Embryonic facial prominence (tissue), 1 donor: ENCODE results near the gene AMMECR1.
"Not testable (repeated sequence)": the region's sequence is repeated elsewhere in the genome, so short reads cannot be mapped to it uniquely, and the experiment has no call there.

Source experiments
- DNase-seq: peaks from one replicate; pipeline ENCODE4 v3.0.0-alpha.2; 2016; ENCODE audit errors: extremely low spot score

The AMMECR1 gene

DNA sequence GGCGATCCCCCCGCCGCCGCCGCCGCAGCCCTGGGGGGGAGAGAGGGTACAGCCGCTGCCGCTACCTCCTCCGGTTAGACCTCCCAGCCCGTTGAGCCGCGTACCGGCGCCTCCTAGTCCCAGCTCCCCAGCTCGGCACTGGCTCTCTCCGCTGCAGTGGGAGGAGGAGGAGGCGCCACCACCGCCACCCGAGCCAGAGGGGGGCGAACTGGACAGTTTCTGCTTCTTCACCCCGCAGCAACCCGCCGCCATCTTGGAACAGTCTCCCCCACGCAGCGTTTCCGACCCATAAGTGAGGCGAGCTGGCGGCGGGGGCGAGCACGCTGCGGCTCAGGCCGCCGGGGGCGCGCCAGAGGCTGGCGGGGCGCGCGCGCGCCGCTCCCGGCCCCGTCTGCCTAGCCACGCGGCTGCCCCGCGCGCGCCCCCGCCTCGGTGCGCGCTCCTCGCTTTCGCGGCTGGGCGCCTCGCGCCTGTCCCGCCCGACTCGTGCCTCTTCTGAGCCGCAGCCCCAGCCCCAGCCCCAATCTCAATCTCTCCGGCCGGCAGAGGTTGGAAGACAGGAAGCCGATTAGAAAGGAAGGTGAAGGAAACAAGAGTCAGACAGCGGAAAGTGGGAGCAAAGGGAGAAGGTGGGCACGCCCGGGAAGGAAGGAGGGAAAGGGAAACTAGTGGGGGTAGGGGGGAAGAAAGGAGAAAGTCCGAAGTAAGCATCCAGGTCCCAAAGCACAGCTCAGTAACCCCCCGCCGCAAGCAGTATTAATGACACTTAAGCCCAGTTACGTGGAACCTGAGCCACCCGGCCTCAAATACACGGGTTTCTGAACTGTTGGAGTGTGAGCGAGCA, at the start of gene AMMECR1:
Gene AMMECR1 (minus strand): TSS at position 266 of the 844 bp plus-strand sequence. CDS start 14 bp downstream, at position 252.
- DNase-seq = peak; percentile 38

DNA sequence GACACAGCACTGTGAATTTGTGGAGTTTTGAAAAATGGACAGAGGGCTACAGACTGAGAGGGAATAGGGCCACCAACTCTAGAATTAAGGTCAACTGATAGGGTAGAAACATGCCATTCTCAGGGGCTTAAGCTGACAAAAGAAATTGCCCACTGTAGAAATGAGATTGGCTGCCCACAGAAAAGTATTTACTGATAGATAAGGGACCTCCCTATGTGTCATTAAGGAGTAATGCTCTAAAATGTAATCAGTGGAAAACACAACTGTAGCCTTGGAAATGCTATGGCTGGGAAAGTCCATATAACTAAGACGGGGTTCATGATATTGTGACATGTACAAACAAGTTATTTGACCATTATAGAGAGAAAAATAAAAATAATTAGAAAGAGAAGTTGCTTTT, 45.4 kb upstream of the AMMECR1 start:
- no peak for DNase-seq

DNA sequence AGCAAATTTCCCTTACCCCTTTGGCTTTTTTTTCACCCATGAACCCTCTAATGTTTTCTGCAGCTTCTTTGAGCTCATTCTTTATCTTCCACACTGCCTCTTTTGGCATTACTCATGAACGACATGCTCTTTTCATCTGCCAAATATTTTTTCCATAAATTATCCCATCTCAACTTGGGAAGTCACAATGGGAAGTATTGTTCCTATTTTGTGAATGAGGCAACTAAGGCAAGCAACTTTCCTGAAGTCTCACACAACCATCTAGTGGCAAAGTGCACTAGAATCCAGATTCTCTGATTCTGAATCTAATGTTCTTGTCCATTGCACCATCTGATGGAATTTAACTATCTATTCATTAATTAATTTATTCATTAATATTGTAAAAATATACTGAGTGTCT, 41.4 kb upstream of the AMMECR1 start:
- DNase-seq = no peak

DNA sequence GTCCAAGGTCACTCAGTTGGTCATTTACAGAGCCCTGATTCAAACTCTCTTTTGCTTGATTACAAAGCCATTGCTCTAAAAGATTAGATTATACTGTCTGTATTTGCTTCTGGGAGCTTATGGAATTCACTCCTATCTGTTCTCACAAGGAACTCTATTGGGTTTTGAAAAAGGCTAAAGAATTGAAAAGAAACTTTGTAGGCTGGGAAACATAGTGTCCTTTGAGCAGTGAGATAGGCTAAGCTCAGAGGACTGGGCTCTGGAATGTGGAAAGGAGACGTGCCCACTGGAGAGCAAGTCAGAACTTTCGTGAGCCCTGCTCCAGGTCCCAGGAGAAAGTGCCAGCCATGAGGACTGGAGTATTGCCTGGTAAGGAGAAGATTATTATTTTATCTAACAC, 40.7 kb upstream of the AMMECR1 start, which contains the start of gene RTL9:
Gene RTL9 (plus strand): TSS at position 301 of the 400 bp plus-strand sequence. CDS start 91,770 bp downstream, outside the sequence.
- no peak for DNase-seq

DNA sequence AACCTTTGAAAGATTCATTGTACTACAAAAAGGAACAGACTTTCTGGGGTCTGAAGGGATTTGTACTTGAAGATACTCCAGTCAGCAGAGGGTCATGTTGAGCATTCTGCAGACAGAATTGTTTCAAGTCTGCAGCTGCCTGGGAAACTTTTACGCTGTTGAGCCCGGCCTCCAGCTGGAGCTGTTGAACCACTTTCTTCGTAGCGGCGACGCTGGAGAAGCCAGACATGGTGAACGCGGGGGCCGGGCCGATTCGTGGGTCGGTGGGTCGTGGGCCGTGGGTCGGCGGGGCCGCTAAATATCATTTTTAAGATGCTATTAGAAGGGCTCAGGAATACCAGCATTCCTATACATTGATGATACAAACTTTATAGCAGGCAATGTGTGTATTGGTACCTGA, 28.8 kb upstream of the AMMECR1 start:
- DNase-seq = no peak

DNA sequence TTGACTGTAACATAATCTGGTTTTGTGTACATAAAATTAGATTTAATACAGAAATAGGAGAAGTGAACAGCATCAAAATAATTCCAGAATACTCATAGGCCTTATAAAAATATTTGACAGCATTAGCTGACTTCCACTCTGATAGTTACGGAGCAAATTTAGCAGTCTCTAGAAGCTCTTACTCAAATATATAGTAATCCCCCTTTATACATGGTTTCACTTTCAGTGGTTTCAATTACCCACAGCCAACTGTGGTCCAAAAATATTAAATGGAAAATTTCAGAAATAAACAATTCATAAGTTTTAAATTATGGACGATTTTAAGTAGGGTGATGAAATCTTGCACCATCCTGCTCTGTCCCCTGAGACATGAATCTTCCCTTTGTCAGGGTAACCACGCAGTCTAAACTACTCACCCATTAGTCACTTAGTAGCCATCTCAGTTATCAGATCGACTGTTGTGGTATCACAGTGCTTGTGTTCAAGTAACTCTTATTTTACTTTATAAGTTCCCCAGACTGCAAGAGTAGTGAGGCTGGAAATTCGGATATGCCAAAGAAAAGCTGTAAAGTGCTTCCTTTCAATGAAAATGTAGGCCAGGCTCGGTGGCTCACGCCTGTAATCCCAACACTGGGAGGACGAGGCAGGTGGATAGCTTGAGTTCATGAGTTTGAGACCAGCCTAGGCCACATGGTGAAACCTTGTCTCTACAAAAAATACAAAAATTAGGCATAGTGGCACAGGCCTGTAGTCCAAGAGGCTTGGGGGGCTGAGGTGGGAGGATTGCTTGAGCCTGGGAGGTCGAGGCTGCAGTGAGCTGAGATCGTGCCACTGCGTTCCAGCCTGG, 23.5 kb upstream of the AMMECR1 start:
- DNase-seq = no peak

DNA sequence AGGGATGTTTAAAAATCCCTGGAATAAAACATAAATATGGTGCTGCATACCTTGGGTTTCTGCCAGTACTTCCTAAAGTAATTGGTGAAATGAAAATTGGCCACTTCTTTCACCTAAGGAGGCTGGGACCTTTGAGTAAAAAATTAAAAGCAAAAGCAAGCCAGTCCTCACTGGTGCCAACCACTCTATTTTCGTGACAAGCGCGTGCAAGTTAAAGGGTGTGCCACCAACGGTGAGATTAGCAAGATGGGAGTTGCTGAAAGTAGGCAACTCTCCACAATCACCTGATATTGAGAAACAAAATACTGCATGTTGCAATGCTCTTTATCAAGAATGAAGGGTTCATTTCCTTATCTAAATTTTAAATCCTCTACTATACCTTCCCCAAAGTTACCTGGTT, 21.1 kb upstream of the AMMECR1 start:
- no peak for DNase-seq

DNA sequence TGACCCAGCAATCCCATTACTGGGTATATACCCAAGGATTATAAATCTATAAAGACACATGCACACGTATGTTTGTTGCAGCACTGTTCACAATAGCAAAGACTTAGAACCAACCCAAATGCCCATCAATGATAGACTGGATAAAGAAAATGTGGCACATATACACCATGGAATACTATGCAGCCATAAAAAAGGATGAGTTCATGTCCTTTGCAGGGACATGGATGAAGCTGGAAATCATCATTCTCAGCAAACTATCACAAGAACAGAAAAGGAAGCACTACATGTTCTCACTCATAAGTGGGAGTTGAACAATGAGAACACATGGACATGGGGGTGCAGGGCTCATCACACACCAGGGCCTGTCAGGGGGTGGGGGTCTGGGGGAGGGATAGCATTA, 15.6 kb upstream of the AMMECR1 start:
- not testable (repeated sequence) for DNase-seq

DNA sequence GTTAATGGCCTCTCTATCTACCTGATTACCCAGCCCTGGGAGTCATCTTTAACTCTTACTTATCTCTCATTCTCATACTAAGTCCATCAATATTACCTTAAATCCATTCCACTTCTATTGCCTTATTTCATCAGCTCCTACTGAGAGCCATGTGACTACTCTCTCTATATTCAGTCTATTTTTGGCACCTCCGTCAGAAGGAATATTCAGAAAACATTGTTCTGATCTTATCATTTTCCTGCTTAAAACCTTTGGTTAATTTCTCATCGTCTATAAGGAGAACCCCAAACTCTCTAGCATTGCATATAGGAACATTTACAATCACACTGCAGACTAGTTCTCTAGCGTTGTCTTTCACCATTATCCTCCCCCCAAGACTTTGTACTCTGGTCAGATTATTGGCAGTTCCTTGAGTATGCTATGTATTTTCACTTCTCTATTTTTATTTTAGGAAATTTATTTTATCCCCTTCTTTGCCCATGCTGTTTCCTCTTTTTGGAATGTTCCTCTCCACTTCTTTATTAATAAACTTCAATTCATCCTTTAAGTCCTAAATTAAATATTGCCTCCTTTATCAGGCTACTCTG, 13.7 kb upstream of the AMMECR1 start:
- no peak for DNase-seq

DNA sequence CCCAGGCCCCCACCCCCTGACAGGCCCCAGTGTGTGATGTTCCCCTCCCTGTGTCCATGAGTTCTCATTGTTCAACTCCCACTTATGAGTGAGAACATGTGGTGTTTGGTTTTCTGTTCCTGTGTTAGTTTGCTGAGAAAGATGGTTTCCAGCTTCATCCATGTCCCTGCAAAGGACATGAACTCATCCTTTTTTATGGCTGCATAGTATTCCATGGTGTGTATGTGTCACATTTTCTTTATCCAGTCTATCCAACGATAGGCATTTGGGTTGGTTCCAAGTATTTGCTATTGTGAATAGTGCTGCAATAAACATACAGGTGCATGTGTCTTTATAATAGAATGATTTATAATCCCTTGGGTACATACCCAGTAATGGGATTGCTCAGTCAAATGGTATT, 10.7 kb upstream of the AMMECR1 start:
- not testable (repeated sequence) for DNase-seq

DNA sequence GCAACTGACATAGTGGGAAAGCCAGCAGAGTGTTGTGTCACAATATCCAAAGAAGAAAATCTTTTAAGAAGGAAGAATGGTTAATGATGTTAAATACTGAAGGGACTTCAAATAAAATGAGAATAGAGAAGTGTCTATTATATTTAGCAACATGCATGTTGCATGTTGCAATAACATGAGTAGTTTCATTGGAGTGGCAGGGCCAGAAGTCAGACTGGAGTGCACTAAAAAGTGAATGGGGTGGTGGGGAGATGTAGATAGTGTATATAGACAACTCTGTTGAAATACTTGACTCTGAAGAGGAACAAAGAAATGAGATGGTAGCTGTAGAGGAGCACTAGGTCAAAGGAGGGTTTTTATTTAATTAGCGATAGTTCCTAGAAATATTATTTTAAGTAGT, 9.5 kb upstream of the AMMECR1 start:
- no peak for DNase-seq

DNA sequence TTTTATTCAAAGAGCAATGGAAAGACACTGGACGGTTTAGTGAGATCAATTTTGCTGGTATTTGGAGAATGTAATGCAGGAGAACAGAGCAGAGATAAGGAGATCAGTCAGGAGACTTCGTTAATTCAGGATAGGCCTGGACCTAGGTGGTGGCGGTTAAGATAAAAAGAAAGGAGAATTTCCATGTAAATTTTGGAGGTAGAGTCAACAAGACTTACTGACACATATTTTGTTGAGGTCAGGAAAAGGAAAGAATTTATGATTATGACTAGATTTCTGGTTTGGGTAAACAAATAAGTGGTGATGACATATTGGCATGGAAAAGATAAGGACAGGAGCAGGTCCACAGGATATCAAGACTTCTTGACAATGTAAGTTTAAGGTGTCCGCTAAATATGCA, 8.8 kb upstream of the AMMECR1 start:
- no peak for DNase-seq

DNA sequence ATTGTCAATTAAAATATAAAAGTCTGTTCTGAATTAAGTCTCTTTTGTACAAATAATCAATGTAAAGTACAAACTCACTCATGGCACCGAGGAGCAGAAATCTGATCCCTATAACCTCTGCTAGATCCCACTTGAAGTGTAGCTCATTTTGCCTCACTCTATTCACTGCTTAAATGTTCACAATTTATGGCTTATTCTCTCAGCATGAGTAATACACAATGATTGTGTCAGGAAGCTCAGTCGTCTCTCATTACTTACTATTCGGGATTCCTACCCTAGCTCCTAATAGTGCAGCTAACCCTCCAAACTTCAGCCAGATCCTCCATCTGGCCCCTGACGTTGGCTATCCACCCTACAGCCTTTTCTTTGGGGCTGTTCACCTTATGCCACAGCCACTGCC, 4.7 kb upstream of the AMMECR1 start:
- DNase-seq = no peak

DNA sequence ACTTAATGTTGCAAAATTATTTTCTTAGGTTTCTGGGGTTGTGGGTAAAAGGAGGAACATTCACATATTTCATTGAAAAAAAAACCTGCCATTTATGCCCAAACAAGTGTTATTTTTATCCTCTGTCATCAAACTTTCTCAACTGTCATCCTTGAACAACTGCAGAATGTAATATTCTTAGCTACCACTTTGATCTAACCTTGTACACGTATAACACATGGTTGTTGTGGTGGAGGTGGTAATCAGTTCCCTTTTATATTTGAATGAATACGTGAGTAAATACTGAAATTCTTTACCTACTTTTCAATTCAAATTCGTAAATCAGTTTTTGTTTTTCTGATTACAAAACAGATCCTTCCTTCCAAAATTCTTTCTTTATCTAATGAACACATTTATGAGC, 3.8 kb upstream of the AMMECR1 start:
- DNase-seq = no peak

DNA sequence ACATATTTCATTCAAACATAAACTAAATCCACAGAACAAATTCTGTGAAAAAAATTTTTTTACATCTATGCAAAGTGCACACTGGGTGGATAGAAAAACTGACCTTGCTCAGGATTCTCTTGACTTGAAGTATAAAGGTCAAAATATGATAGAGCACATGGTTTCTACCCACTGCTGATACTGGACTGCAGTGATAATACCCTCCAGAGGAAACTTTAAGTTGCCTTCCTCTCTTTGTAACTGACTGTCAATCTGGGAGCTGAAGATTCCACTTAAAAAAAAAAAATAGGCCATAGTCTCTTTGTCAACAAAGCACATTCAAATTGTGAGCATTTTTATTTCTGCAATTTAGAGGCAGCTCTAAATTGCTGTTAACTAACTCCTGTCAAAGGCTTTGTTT, 3.2 kb upstream of the AMMECR1 start:
- DNase-seq = no peak

DNA sequence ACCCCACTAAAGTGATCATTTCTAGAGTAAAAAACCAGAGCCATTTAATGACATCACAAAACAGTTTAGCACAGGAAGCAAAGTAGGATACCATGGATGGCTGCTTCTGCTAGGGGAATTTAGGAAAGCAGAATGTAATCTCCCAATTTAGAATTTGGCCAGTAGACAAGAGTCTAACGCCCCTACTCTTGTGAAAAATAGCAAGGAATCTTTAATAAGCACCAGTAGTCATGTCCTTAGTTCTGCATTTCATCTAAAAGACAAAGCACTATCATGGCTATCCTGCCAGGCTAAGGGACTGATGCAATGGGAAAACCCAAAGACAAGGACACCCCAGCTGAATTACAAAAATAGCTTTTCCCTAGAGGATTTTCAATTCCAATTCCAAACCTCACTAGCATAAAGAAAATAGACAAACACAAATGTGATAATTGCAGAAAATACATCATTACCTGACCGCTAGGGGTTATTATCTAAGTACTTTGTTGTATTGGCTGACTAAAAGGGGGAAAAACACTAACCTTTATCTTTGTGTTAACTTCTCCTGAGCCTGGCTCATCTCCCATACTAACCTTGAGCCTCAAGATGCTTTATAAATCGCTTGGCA, 2.6 kb upstream of the AMMECR1 start:
- no peak for DNase-seq

DNA sequence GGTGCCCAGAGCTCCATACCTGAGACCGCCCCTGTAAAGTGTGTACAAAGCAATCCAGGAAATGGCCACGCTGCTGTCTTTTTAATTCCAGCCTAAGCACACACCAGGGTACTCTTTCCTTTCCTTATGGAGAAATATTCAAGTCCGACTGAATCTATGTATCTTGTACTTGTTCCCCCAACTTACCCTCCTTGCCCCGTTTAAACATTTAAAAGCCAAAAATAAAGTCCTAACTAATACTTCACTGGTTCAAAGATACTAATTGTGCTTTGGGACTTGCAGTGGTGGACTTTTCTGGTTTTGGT, 731 bp upstream of the AMMECR1 start:
- no peak for DNase-seq

DNA sequence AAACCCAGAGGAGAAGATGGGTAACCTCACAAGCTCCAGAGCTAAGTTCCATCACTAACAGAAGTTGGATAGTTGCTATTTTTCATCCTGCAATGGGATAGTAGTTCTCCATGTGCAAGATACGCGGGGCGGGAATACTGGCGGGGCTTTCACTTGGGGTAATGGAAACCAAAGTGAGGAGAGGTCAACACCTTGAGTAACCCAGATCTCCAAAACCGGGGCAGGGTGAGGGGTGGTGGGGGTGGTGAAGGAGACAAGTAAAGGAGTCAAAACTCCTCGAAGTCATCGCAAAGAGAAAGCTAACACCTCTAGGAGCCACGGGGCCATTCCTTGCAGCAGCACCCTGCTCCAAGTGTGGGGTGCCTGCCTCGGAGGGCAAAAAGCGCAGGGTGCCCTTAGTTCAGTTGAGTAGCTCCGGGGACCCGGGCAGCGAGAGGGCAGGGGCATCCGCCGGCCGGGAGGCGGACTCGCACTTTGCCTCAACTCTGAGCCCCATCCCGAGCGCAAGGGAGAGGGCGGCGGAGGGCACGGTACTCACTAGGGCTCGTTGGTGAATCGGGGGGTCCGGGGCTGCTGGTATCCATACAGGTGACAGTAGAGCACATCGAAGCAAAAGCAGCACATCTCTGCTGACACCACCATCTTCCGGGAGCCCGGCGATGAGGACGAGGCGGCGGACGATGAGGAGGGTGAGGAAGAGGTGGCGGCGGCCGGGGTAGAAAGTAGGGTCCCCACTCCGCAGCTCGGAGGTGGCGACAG, 645 bp downstream of the AMMECR1 start:
- no peak for DNase-seq

DNA sequence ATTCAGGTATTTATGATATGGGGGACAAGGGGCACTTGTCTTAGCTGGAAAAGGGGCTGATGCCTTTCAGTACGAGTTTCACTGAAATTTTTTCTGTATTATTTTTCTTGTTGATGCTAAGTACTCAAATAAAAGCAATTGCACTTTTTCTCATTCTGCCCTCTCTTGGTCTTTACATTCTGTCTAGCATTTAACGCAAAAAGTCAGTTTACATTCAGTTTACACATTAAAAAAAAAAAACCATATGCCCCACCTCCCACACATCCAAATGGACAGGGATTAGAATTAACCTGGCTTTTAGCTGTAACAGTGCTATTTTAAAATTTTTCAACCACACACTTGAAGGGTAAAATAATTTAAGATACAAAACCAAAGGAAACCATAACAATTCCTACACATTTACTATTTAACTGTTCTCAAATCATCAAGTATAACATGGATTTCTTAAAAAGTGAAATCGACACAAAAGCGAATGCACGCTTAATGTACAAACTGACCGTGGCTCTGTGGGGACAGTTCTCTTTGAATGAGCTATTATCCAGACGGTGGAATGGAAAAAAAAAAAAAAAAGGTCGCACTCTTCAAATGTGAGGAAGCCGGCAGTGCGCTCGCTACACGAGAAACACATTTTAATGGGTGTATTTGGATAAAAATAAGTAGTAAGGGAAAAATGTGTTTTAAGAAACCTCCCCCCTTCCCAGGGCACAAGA, 1.4 kb downstream of the AMMECR1 start:
- DNase-seq = no peak

DNA sequence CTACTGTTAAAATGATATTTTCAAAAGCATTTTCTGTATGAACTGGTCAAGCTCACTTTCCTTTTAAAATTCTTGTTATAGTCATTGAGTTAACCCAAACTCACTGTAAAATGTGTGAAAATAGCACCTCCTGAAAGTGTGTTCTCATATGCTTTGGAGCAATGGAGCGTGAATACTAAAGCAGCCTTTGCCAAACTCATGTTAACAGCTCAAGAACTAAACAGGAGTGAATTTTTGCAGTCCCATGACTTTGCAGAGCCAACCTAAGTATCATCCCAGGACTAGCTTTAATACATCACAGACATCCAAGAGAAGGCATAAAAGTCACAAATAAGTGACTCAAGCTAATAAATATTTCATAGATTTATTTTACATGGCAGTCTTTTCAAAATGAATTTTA, 2.3 kb downstream of the AMMECR1 start:
- no peak for DNase-seq
